Suprapubic skin (tissue), 4 donors: ENCODE data around the gene WFDC2.

ENCODE experiments used
- CTCF ChIP-seq, 2 donors: fragments of 200-600 bp in 1 of 2; fragments of 450-650 bp in 1 of 2; sonication (generic) in 1 of 2; IDR thresholded peaks; one replicate each; pipeline ENCODE4 v1.5.1; 2016 to 2019; ENCODE audit warnings: antibody characterized with exemption in 2 of 2, mild to moderate bottlenecking in 1 of 2, moderate library complexity in 1 of 2
- POLR2A ChIP-seq, 2 donors: fragments of 450-650 bp; IDR thresholded peaks; one replicate each; pipeline ENCODE4 v1.6.1; 2017; ENCODE audit warnings: antibody characterized with exemption in 2 of 2, mild to moderate bottlenecking in 2 of 2, moderate library complexity in 2 of 2
- POLR2AphosphoS5 ChIP-seq, 3 donors: sonication (generic); formaldehyde crosslinking; IDR thresholded peaks; one replicate each; pipeline ENCODE4 v1.6.1; 2017; ENCODE audit warnings: antibody characterized with exemption in 3 of 3

GRCh38 chr20:45501600-45501999 lies 32.0 kb downstream of the WFDC2 start:
- TF ChIP-seq CTCF (IDR thresholded peaks at IDR 0.05) (no peak), POLR2A (IDR thresholded peaks at IDR 0.05) (no peak), POLR2AphosphoS5 (IDR thresholded peaks at IDR 0.05) (no peak)
